ENCODE measurements around the gene COPG1.

DNA sequence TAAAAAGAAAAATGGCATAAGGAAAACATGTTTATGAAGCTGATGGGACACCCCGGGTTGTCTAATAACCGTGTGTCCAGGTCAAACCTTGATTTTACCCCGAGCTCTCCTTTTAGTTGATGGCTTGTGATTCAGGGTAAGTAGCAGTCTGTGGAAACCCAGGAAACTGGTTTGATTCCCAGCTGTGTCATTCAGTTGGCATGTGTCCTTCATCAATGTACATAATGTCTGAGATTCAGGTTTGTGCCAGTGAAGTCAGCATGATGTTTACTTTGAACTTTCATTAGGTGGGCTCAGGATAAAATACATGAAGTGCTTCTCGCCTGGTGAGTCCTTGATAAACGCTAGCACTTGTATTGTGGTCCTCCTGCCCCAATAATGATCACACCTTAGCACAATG lies 4.3 kb upstream of the COPG1 start:
- TF ChIP-seq, protein P1, sequence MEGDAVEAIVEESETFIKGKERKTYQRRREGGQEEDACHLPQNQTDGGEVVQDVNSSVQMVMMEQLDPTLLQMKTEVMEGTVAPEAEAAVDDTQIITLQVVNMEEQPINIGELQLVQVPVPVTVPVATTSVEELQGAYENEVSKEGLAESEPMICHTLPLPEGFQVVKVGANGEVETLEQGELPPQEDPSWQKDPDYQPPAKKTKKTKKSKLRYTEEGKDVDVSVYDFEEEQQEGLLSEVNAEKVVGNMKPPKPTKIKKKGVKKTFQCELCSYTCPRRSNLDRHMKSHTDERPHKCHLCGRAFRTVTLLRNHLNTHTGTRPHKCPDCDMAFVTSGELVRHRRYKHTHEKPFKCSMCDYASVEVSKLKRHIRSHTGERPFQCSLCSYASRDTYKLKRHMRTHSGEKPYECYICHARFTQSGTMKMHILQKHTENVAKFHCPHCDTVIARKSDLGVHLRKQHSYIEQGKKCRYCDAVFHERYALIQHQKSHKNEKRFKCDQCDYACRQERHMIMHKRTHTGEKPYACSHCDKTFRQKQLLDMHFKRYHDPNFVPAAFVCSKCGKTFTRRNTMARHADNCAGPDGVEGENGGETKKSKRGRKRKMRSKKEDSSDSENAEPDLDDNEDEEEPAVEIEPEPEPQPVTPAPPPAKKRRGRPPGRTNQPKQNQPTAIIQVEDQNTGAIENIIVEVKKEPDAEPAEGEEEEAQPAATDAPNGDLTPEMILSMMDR (IDR thresholded peaks at IDR 0.05; ENCODE audit: extremely low read depth in 1 of 2, insufficient read depth in 1 of 2, low read depth in 1 of 2, low read length in 2 of 2): no peak
- TF ChIP-seq JUN (IDR thresholded peaks at IDR 0.05; ENCODE audit: borderline replicate concordance, insufficient read depth, insufficient read length, low read depth) (no peak), POLR2A (IDR thresholded peaks at IDR 0.05; ENCODE audit: low read depth, low read length) (no peak), EZH2 (IDR thresholded peaks at IDR 0.05; ENCODE audit: borderline replicate concordance, low read depth, low read length, severe bottlenecking) (no peak), POLR2AphosphoS5 (IDR thresholded peaks at IDR 0.05; ENCODE audit: insufficient read depth, low read depth, low read length) (no peak), FOS (IDR thresholded peaks at IDR 0.05; ENCODE audit: borderline replicate concordance, insufficient read depth, low read length) (no peak), MYC (IDR thresholded peaks at IDR 0.05; ENCODE audit: low read depth, low read length) (no peak), GATA2 (IDR thresholded peaks at IDR 0.05; ENCODE audit: insufficient read depth, insufficient read length, low read depth, low read length) (no peak)
- TF ChIP-seq, protein P2, sequence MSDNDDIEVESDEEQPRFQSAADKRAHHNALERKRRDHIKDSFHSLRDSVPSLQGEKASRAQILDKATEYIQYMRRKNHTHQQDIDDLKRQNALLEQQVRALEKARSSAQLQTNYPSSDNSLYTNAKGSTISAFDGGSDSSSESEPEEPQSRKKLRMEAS (IDR thresholded peaks at IDR 0.05; ENCODE audit: insufficient read depth, insufficient read length): no peak
